Measurements from ENCODE around the gene KRTAP10-3.

- TF ChIP-seq CTCF (IDR thresholded peaks at IDR 0.05) = no peak
- TF ChIP-seq POLR2A (IDR thresholded peaks at IDR 0.05) = no peak
Measured at GRCh38 chr21:44606495-44606894, 47.9 kb upstream of the KRTAP10-3 start.
